HG03039 (cell line): Measurements from ENCODE around the gene GLRX2.
"Not testable (repeated sequence)": the region's sequence is repeated elsewhere in the genome, so short reads cannot be mapped to it uniquely, and the experiment has no call there.

ENCODE experiments used
- ATAC-seq: cut with Tn5 transposase; IDR thresholded peaks from one replicate; pipeline ENCODE4 v1.9.1; 2021; ENCODE audit warnings: mild to moderate bottlenecking, moderate library complexity; ENCODE audit not compliant: unreplicated experiment

GLRX2 gene, protein sequence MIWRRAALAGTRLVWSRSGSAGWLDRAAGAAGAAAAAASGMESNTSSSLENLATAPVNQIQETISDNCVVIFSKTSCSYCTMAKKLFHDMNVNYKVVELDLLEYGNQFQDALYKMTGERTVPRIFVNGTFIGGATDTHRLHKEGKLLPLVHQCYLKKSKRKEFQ

DNA sequence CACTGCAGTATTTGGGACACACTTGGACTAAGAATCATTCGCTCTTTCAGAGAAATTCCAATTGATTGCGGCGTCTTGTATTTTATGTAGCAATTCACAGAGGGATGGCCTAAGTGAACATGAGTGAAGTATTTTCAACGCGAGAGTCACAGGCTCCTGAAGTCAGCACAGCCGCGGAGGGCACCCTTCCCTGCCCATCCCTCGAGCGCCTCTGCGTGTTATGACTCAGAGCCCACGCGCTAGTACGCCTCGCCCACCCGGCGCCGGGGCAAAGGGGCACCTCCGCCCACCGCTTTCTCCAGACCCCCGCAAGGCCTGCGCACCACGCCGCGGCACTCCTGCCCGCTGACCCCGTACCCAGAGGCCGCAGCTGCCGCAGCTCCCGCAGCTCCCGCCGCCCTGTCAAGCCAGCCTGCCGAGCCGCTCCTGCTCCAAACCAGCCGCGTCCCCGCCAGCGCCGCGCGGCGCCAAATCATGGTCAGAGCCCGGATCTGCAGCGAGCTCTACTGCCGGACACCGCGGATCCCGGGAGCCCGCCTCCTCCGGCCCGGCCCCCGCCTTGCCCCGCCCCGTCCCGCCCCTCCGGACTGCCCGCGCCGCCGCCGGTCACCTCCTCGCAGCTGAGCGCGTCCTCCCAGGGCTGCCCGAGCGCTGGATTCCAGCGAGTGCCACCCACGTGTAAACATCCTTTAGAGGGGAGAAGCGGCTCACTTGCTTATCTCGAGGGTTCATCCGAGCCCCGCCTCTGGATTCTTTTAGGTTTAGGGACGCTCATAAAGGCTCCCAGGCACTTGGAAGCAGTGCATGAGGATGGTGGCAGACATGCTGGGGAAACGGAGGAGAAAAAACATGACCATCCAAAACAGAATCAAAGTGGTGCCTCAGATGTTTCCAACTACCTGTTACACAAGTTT is at the start of gene GLRX2:
TSS of gene GLRX2 (minus strand) at position 508 of the 914 bp plus-strand sequence. CDS start at position 476, 32 bp downstream.
- ATAC-seq: peak; percentile 91

DNA sequence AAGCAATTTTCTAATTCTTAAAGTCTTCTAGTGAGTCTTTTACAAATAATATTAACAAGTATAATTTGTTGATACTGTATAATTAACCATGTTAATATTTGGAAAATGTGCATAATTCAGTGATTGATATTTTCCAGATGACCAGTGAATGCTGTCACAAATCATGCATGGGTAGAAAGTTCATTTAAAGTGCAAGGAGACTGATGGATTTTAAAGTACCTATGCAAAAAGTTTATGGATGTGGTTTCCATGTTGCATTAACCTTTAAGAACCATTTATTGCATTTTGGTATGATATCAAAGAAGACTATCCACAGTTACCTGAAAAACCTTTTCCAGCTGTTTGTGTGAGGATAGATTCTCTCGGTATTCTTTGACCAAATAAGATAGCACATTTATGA is 39.8 kb upstream of the GLRX2 start:
- no peak for ATAC-seq

DNA sequence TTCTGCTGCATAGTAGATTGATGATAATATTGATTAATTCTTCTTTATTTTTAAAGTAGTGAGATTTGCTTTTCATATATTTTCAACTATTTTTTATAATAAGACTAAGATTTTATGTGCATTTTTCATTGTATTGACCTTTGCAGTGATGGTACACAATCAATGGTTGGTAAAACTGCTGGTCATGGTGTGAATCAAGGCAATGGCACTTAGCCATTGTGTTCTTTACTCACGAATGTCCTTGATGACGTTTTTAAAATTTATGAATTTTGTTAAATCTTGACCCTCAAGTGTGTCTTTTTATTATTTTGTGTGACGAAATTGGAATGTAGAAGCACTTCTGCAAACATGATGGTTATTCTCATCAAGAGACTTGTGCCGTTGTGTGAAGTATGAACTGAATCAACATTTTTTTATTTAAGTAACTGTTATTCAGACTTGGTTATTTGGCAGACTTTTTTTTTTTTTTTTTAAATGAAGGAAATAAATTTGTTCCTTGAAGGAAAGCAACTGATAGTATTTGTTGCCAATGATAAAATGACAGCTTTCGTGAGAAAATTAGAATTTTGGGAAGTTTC is 39.2 kb upstream of the GLRX2 start:
- no peak for ATAC-seq

DNA sequence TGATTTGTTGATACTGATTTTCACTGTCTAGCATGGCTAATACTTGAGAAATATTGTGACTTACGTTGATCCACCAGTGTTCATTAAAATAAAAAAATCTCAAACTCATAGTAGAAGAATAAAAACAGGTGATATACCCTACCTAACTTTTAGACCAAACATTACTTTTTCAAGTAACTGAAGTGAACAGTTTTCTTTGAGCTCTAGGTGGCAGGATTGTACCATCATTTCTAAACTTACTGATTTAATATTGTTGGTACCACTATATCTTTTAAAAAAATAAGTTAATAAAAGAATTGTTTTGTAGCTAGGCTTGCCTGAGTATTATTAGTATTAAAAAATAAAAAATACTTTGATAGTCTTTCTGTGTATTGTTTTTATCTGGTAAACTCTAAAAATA is 38.1 kb upstream of the GLRX2 start:
- no peak for ATAC-seq

DNA sequence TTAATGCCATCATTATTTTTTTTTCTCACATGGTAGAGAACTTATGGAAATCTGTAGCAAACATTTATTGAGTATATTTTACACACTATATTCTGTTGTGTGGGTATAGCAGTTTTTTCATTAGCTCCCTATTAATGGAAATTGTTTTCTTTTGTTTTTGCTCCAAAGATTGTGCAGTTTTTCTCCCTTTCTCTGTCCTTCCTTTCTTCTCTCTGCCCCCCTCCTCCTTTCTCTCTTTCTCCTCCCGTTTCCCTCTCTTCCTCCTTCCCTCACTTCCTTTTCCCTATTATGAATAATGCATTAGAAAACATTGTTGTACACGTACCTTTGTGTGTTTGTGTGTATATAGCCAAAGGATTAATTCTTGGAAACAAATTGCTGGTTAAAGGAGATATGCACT is 37.2 kb upstream of the GLRX2 start:
- ATAC-seq: no peak

DNA sequence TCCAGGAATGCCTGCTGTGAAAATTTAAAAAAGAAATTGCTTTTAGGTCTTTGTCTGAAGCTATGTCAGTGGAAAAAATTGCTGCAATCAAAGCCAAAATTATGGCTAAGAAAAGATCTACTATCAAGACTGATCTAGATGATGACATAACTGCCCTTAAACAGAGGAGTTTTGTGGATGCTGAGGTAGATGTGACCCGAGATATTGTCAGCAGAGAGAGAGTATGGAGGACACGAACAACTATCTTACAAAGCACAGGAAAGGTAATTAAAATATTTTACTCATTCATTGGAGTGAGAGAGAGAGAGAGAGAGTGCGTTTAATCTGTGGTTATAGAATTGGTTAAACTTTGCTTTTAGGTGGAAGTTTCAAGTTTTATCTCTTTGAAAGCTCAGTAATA is 36.6 kb upstream of the GLRX2 start:
- ATAC-seq: no peak

DNA sequence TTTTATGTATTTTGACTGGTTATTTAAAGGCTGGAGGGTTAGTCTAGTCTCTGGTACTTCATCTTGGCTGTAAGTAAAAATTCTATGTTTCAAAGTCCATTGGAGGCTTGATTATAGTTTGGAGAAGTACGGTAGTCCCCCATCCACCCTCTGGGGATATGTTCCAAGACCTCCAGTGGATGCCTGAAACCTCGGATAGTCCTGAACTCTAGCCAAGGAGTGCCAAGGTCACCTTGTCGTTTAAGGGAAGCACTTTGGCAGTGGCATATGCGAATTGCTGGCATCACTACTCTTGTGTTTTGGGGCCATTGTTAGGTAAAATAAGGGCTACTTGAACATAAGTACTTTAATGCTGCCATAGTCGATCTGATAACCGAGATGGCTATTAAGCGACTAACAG is 35.0 kb upstream of the GLRX2 start:
- ATAC-seq: no peak

DNA sequence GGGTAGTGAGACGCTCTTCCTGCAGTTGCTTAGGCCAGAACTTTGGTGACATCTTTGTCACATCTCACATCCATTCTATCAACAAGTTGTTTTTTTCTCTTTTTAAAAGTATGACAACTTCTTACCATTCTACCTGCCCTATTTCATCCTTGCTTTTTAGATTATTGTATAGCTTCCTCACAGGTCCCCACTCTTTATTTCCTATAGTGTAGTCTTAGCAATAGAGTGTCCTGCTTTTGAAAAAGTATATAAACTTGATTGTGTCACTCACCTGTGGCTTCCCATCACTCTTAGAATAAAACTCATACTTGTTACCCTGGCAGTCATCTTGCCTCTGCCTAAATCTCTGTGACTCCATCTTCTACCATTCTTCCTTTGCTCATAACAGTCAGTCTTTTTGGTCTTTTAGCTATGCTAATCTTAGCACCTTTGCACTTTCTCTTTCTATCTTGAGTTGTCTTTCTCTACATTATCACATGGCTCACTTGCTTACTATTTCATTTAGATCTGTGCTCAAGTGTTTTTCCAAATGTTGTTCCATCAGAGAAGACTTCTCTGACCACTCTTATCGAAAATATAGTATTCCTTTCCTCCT is 26.1 kb upstream of the GLRX2 start:
- ATAC-seq: no peak

DNA sequence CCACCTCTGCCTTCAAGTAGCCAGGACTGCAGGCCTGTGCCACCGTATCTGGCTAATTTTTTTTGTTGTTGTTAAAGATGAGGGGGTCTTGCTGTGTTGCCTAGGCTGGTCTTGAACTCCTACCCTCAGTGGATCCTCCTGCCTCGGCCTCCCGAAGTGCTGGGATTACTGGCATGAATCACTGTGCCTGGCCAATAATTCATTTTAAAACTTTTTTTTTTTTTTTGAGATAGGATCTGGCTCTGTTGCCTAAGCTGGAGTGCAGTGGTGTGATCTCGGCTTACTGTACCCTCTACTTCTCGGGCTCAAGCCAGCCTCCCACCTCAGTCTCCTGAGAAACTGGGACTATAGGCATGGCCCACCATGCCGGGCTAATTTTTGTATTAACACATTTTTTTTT is 20.2 kb upstream of the GLRX2 start:
- ATAC-seq: no peak

DNA sequence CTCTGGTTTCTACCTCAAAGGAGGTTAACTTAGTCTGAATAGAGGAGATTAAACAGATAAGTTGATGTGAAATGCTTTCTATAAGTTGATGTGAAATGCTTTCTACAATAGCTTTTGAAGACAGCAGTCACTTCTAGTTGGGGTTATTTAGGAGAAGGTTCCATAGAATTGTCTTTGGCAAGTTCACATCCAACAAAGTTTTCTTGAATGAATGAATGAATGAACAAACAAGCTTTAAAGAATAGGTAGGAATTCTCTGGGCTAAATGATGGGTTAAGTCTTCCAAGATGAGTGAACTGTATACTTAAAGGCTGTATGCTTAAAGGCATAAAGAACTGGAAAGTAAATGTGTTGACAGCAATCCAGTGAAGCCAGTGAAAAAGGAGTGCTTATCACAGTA is 18.5 kb upstream of the GLRX2 start:
- no peak for ATAC-seq

DNA sequence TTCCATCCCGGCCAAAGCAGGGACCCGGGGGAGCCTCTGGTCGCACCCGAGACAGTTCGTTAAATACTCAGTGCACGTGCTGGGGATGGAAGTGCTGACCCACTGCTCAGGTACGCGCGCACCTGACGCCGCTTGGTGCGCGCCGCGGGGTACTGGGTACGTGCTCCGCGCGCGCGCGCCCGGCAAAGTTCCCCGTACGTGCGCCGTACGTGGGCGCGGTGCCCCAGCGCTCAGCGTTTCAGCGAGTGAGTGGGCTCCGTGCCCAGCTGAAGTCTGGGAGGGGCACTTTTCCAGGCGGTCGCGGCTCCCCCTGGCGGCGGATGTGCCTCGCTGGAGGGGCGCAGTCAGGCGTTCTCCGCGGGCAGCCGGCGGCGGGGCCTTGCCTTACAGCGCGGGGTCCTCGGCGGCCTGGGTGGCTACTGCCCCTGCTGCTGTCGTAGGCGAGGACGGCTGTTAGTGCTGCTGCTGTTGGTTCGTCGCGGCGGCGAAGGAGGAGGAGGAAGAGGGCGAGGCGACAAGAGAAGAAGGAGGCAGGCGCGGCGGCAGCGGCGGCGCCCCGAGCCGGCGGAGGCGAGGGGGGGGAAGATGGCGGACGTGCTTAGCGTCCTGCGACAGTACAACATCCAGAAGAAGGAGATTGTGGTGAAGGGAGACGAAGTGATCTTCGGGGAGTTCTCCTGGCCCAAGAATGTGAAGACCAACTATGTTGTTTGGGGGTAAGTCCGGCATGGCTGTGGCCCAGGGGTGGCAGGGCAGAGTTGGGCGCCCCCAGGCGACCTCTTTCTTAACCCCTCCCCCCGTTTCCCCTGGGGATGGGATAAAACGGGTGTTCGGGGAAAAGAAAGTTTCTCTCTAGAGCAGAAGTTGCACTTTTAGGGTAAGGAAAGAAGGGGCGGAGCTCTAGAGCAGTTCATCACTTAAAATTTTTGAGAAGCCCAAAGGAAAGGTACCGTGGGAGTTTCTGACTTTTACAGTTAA is 16.7 kb upstream of the GLRX2 start, which contains the start of gene CDC73:
TSS of gene CDC73 (plus strand) at position 416 of the 978 bp plus-strand sequence. CDS start at position 586, 170 bp downstream.
- ATAC-seq: peak; percentile 93

DNA sequence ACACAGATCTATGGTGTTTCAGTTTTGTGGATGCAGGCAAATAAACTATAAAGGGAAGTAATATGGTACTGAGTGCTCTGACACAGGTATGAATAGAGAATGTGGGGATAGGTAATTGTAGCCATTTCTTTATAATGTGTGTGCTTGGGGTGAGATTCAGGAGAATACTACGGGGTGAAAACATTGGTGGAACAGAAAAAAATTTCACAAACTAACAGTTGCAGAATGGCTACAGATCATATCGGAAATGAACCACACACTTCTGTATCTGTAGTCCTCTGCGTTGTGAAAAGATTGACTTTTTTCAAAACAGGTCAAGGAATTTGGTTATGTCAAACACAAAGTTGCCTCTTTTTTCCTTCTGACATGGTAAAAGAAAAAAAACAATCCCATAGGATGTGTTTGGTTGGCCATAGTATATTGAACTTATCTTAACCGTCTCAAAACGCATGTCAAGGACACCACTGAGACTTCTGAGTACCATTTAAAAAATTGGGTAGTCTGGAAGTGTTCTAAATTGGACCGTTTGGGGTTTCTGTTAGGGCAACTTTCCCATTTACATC is 15.5 kb upstream of the GLRX2 start:
- ATAC-seq: no peak

DNA sequence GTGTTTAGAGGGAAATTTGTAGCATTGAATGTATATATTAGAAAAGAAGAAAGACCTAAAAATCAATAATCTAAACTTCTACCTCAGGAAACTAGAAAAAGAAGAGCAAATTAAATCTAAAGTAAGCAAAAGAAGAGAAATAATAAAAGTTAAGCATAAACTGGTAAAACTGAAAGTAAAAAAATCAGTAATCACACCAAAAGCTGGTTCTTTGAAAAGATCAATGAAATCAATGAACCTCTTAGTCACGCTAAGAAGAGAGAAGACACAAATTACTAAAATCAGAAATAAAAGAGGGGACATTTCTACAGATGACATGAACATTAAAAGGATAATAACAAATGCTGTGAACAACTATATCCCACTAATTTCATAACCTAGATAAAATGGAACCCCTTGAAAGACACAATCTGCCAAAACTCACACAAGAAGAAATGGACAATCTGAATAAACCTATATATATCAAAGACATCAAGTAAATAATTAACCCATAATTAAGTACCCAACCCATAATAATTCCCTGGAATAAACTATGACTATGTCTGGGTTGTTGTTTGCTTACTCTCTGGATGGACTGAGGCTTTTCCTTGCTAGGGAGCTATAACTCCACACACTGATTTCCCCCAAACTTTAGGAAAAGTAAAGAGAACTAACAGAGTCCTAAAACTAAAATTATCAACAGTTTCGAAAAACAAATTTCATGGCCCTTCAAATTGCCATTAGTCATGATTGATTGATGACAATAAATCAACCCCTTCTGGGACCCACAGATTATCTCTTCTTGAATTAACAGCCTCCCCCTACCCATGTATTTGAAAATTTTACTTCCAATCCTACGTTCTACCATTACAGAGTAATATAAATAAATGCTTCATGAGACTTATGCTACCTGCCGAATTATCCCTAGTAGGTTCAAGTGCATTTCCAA is 13.9 kb upstream of the GLRX2 start:
- no peak for ATAC-seq

DNA sequence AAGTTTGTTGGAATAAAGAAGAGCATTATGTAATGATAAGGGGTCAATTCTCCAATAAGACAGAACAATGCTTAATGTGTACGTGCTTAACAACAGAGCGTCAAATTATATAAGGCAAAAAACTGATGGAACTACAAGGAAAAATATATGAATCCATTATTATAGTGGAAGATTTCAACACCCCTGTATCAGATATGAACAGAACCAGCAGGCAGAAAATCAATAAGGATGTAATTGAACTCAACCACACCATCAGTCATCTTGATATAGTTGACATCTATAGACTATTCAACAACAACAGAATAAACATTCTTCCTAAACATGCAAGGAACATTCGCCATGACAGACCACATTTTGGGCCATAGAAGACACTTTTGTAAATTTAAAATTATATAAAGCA is 13.0 kb upstream of the GLRX2 start:
- ATAC-seq: no peak

DNA sequence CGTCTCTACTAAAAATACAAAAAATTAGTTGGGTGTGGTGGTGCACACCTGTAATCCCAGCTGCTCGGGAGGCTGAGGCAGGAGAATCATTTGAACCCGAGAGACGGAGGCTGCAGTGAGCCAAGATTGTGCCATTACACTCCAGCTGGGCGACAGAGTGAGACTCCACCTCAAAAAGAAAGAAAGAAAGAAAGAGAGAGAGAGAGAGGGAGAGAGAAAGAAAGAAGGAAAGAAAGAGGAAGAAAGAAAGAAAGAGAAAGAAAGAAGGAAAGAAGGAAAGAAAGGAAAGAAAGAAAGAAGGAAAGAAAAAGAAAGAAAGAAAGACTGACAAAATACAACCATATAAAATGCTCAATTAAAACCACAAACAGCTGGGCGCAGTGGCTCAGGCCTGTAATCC is 12.0 kb upstream of the GLRX2 start:
- not testable (repeated sequence) for ATAC-seq

DNA sequence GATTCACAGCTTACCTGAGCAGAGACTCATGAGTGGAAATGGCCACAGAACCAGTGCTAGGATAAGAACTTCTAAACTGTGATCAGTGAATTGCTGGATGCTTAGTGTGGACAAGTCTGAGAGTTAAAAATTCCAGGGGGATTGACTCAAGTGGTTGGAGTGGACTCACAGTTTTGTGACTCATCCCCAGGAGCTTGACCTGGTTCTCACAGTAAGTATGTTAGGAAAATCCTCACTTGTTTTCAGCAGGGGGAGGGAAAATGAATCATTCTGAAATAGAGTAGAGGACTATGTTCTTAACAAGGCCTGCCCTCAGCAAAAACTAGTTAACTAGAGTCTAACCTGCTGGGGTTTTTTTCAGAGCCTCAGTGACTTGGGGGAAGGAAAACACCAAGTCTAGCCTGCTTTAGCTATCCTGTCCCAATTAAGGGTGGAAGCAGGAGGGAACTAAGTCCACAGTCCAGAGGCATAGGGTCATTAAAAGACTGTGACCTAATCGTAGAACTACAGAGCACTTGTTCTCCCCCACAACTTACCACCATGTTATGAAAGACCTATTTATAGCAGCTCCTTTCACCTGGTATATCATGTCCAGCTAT is 10.5 kb upstream of the GLRX2 start:
- no peak for ATAC-seq

DNA sequence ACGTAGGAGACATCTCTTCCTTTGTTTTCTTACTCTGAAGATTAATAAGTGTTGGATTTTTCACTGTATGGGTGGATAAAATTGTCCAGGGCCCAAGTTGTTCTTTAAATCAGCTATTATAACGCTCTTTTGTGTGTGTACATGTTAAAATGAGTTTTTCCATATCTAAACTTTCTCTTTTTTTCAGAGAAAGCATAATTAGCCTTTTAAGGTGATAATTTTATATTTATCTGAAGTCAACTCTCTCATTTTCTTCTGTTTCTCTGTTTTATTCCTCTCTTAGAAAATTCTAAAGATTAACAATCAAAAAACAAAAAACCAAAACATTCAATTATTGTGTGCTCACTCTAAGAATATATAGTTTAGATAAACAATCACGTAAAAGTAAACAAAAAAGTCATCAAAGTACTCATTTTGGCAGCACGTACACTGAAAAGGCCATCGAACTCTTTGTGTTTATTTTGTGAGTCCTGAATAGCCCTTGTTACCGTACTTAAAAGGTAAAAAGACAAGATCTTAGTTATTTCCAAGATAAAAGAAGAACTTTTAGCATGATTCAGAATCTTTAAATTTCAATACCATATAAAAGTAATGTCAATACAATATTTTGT is 9.4 kb upstream of the GLRX2 start:
- no peak for ATAC-seq

DNA sequence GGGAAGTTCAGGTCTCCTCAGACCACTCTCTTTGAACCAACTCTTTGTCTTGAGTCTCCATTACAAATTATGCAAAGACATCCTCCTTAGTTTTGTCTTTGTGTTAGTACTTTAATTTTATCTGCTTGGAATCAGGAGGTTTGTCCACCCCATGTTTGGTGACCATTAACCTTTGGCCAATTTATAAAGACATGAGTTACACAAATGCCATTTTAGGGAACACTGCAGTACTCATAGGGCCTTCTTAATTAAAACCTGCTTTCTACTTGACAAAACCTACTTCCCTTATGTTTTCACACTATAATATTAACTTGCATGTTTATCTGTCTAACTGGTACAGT is 8.7 kb upstream of the GLRX2 start:
- no peak for ATAC-seq
